ENCODE results near the gene FAF1. TPM values are rescaled to one million over a fixed set of nuclear protein-coding genes. Genes with fewer than 3 reads are reported as not detected.
"Not testable (repeated sequence)": the region's sequence is repeated elsewhere in the genome, so short reads cannot be mapped to it uniquely, and the experiment has no call there.

Gene FAF1
- polyA plus RNA-seq, 1 of the 3 experiments (the other 2 are of a cell fraction), result 8.7 TPM

- TF ChIP-seq TEAD4 (IDR thresholded peaks at IDR 0.05; ENCODE audit: borderline replicate concordance, insufficient read depth) (no peak), RAD21 (IDR thresholded peaks at IDR 0.05; ENCODE audit: low read length) (no peak), YY1 (IDR thresholded peaks at IDR 0.05; ENCODE audit: low read depth) (no peak), MXI1 (IDR thresholded peaks at IDR 0.05; ENCODE audit: low read depth, low read length) (no peak)
Measured at GRCh38 chr1:50894340-50894739, 65.7 kb downstream of the FAF1 start (continued).

GRCh38 chr1:50893466-50893865 is 66.6 kb downstream of the FAF1 start:
- Histone ChIP-seq H3K36me3 (replicated peaks in 1 of 2; ENCODE audit: control insufficient read depth in 1 of 2, insufficient read depth in 2 of 2, low read length in 1 of 2) (no peaks in the 10 kb centered on the region), H2AFZ (ENCODE audit: low read depth) (no peak overlapping the region), H3K27me3 (ENCODE audit: insufficient read depth) (no peaks in the 10 kb centered on the region), H3K9me2 (no peaks in the 10 kb centered on the region), H3K4me2 (no peak overlapping the region), H3K4me1 (ENCODE audit: control insufficient read depth in 1 of 2, insufficient read depth in 2 of 2, low read depth in 1 of 2, low read length in 1 of 2) (no peaks in the 10 kb centered on the region), H3K4me3 (ENCODE audit: low read depth in 2 of 2, low read length in 1 of 2) (no peak overlapping the region), H3K27ac (ENCODE audit: low read depth in 2 of 2, low read length in 1 of 2) (no peak overlapping the region), H3F3A (replicated peaks; ENCODE audit: insufficient read depth) (no peaks in the 10 kb centered on the region), H3K79me2 (ENCODE audit: insufficient read depth) (peaks cover 57% of the 10 kb centered on the region), H3K9ac (no peak overlapping the region), H4K20me1 (ENCODE audit: insufficient read depth) (0 out of 2 replicates have a peak, but pooled peaks cover 4% of the 10 kb centered on the region), H3K9me3 (no peaks in the 10 kb centered on the region)
- CTCF ChIA-PET, result no interaction called here
- no peak for DNase-seq
- no peak for TF ChIP-seq GABPA (IDR thresholded peaks at IDR 0.05; ENCODE audit: low read depth)
- TF ChIP-seq USF2 (IDR thresholded peaks at IDR 0.05; ENCODE audit: borderline replicate concordance, low read depth, low read length), result no peak
- no peak for TF ChIP-seq FOXJ3 (CRISPR knock-in tag; IDR thresholded peaks at IDR 0.05)
- no peak for TF ChIP-seq RAD21 (IDR thresholded peaks at IDR 0.05; ENCODE audit: low read length)
- TF ChIP-seq TCF12 (IDR thresholded peaks at IDR 0.05), result no peak
- no peak for TF ChIP-seq ZBTB33 (IDR thresholded peaks at IDR 0.05; ENCODE audit: borderline replicate concordance, low read depth)
- TF ChIP-seq PBX3 (IDR thresholded peaks at IDR 0.05), result no peak
- no peak for TF ChIP-seq FOSL2 (IDR thresholded peaks at IDR 0.05; ENCODE audit: borderline replicate concordance, low read depth)
- no peak for TF ChIP-seq MAX (IDR thresholded peaks at IDR 0.05; ENCODE audit: low read depth)
- no peak for TF ChIP-seq EP300 (IDR thresholded peaks at IDR 0.05; ENCODE audit: borderline replicate concordance in 1 of 2, low read depth in 1 of 2, low read length in 1 of 2)
- TF ChIP-seq RFX5 (IDR thresholded peaks at IDR 0.05; ENCODE audit: low read length), result no peak
- TF ChIP-seq RXRA (IDR thresholded peaks at IDR 0.05; ENCODE audit: borderline replicate concordance, low read depth), result no peak
- TF ChIP-seq JUND (IDR thresholded peaks at IDR 0.05), result no peak
- no peak for TF ChIP-seq POLR2AphosphoS5 (IDR thresholded peaks at IDR 0.05; ENCODE audit: low read depth, low read length)
- no peak for TF ChIP-seq IRF3 (IDR thresholded peaks at IDR 0.05; ENCODE audit: low read depth, low read length)
- TF ChIP-seq YY1 (IDR thresholded peaks at IDR 0.05; ENCODE audit: low read depth), result no peak
- TF ChIP-seq NRF1 (IDR thresholded peaks at IDR 0.05; ENCODE audit: low read depth, low read length), result no peak
- WGBS (ENCODE audit: low lambda C conversion rate), result 100% methylated on average over 1 of the region's 1 CpG
- POLR2A ChIA-PET, result no interaction called here

- H3K4me1 ChIP-seq (ENCODE audit: control insufficient read depth in 1 of 2, insufficient read depth in 2 of 2, low read depth in 1 of 2, low read length in 1 of 2); H3K27me3 ChIP-seq (ENCODE audit: insufficient read depth); H4K20me1 ChIP-seq (ENCODE audit: insufficient read depth); POLR2A ChIA-PET; H3K9me3 ChIP-seq; H3K4me3 ChIP-seq (ENCODE audit: low read depth in 2 of 2, low read length in 1 of 2); H3K36me3 ChIP-seq (replicated peaks in 1 of 2; ENCODE audit: control insufficient read depth in 1 of 2, insufficient read depth in 2 of 2, low read length in 1 of 2); H3F3A ChIP-seq (replicated peaks; ENCODE audit: insufficient read depth); H3K9ac ChIP-seq; H3K4me2 ChIP-seq; CTCF ChIA-PET; DNase-seq; H3K27ac ChIP-seq (ENCODE audit: low read depth in 2 of 2, low read length in 1 of 2); H2AFZ ChIP-seq (ENCODE audit: low read depth); H3K9me2 ChIP-seq: not testable (repeated sequence)
- 100% methylated on average over 1 of the region's 1 CpG for WGBS (ENCODE audit: low lambda C conversion rate)
- peaks cover 15% of the 10 kb centered on the region for H3K79me2 ChIP-seq (ENCODE audit: insufficient read depth)
Measured at GRCh38 chr1:50887555-50887954, 72.5 kb downstream of the FAF1 start.
